Activated B cell treated with CpG ODN at 0.5 μM for 24 hours (primary cell): ENCODE data around the gene PCNP. TPM values are rescaled to one million over a fixed set of nuclear protein-coding genes. Genes with fewer than 3 reads are reported as not detected.

ENCODE experiments used
- ATAC-seq: fragments of 200-7000 bp; cut with Tn5 transposase; one replicate; pipeline ENCODE4 v1.10.0; 2021; ENCODE audit warnings: low read depth, mild to moderate bottlenecking, moderate library complexity
- CTCF ChIA-PET: fragments of 350-600 bp; sonication (Branson Sonifier 250); formaldehyde crosslinking; loops from one replicate; lab custom pipeline; 2021; ENCODE audit warnings: antibody characterized with exemption; lab: Charles Lee
- POLR2A ChIA-PET: fragments of 350-600 bp; sonication (Branson Sonifier 250); formaldehyde crosslinking; loops from one replicate; lab custom pipeline; 2021; ENCODE audit warnings: antibody characterized with exemption; lab: Charles Lee
- DNase-seq: peaks from one replicate; pipeline ENCODE4 v3.0.0; 2022
- H3K27ac Mint-ChIP-seq: one replicate; pipeline ENCODE4 v1.8.0; 2020; ENCODE audit warnings: mixed read lengths
- H3K27me3 Mint-ChIP-seq: one replicate; pipeline ENCODE4 v1.8.0; 2021; ENCODE audit warnings: mixed read lengths
- H3K36me3 Mint-ChIP-seq: one replicate; pipeline ENCODE4 v1.8.0; 2021; ENCODE audit warnings: low read depth, mixed read lengths
- H3K4me1 Mint-ChIP-seq: one replicate; pipeline ENCODE4 v1.8.0; 2021; ENCODE audit warnings: mixed read lengths
- H3K4me3 Mint-ChIP-seq: one replicate; pipeline ENCODE4 v1.8.0; 2020; ENCODE audit warnings: mild to moderate bottlenecking, mixed read lengths
- H3K9me3 Mint-ChIP-seq: one replicate; pipeline ENCODE4 v1.8.0; 2020; ENCODE audit warnings: mixed read lengths
- CTCF ChIP-seq: fragments of 200-600 bp; IDR thresholded peaks from one replicate; pipeline ENCODE4 v1.8.0; 2022; ENCODE audit warnings: antibody characterized with exemption, mild to moderate bottlenecking
- intact Hi-C: fragments of 100-400 bp; cut with micrococcal nuclease; formaldehyde crosslinking; loops from one replicate; pipeline ENCODE4 v1.15.1; 2024
- total RNA-seq: library from RNA; stranded (reverse); gene quantifications from 2 replicates; pipeline ENCODE4 v1.2.3, GENCODE V29; 2022

PCNP gene
- total RNA-seq, 1 donor from 2014 or later, result 149 TPM

DNA sequence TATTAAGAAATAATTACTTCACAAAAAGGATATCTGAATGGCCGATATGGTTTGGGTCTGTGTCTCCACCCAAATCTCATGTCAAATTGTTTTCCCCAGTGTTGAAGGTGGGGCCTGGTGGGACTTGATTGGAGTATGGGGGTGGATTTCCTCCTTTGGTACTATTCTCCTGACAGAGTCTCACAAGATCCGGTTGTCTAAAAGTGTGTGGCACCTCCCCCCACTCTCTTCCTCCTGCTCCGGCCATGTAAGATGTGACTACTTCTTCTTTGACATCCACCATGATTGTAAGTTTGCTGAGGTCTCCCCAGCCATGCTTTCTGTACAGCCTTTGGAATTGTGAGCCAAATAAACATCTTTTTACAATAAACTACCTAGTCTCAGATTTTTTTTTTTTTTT, 68.5 kb downstream of the PCNP start:
- H3K4me3 Mint-ChIP-seq, result no peak overlapping the region
- no peaks in the 10 kb centered on the region for H3K27me3 Mint-ChIP-seq
- H3K36me3 Mint-ChIP-seq, result peaks cover 16% of the 10 kb centered on the region
- intact Hi-C loops, result no loop called here
- ATAC-seq (no peak), DNase-seq (no peak)
- no peak overlapping the region for H3K27ac Mint-ChIP-seq
- no peaks in the 10 kb centered on the region for H3K9me3 Mint-ChIP-seq
- POLR2A ChIA-PET, result no interaction called here
- no peak for TF ChIP-seq CTCF
- CTCF ChIA-PET, result interaction anchor here (1.7 kb wide), 1 partner anchor 11 kb away, joined by 3 read pairs; no protein-coding TSS in a partner anchor
- no peaks in the 10 kb centered on the region for H3K4me1 Mint-ChIP-seq

DNA sequence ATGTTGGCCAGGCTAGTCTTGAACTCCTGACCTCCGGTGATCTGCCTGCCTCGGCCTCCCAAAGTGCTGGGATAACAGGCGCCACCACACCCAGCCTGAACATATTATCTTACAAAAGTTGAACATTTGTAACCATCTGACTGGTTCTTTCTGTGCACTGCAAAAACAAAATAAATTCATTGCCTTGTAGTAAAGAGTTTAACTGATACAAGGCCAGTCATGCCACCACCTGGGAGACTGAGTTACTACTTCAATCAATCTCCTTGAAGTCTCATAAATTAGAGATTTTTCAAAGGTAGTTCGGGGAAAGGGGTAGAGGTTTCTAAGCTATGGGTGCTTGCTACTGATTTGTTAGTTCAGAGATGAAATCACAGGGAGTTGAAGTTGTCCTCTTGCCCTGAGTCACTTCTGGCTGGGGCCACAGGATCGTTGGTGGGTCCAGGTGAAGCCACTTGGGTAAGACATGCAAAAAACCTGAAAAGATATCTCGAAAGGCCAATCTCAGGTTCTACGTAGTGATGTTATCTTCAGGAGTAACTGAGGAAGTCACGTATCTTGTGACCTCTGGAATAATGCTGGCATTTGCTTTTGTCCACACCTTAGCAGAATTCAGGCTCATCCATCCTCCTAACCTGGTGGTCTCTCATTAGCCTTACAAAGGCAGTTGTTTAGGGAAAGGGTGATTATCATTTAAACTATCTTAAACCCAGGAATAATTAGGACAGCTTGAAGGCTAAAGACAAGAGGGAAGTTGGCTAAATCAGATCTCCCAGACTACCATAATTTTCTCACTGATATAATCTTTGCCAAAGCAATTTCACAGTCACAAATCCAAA, 69.2 kb downstream of the PCNP start:
- Mint-ChIP-seq H3K9me3 (no peaks in the 10 kb centered on the region), H3K4me1 (no peaks in the 10 kb centered on the region), H3K27me3 (no peaks in the 10 kb centered on the region), H3K36me3 (peaks cover 18% of the 10 kb centered on the region), H3K4me3 (no peak overlapping the region), H3K27ac (no peak overlapping the region)
- ATAC-seq, result no peak
- intact Hi-C loops, result no loop called here
- no peak for DNase-seq
- ChIA-PET CTCF (interaction anchor here (1.7 kb wide), 1 partner anchor 12 kb away, joined by 3 read pairs; no protein-coding TSS in a partner anchor), POLR2A (no interaction called here)
- TF ChIP-seq CTCF, result no peak

Other genes with a start within 250 kb of the PCNP start
- gene SENP7, start 61.0 kb upstream of the PCNP start, total RNA-seq, result 18.6 and 22.1 TPM in 2 replicates
- 33.5 and 34.6 TPM in 2 replicates for gene TRMT10C, start 12.3 kb upstream of the PCNP start, total RNA-seq
- gene ZBTB11, start 103.0 kb downstream of the PCNP start, total RNA-seq, result 26.2 and 28.7 TPM in 2 replicates
- gene RPL24, start 112.5 kb downstream of the PCNP start, total RNA-seq, result 1,431 and 1,623 TPM in 2 replicates
- gene CEP97, start 150.4 kb downstream of the PCNP start, total RNA-seq, result 7.3 and 7.9 TPM in 2 replicates
- gene NXPE3, start 205.0 kb downstream of the PCNP start, total RNA-seq, result 15.8 and 16.0 TPM in 2 replicates